SK-N-SH (cell line): ENCODE measurements around the gene ARFGAP1. TPM values are rescaled to one million over a fixed set of nuclear protein-coding genes. Genes with fewer than 3 reads are reported as not detected.

ENCODE experiments used
- CTCF ChIA-PET: fragments of 300-600, 350-600 bp; formaldehyde crosslinking; extraction: SDS; loops from one replicate; lab custom pipeline; 2021; lab: Yijun Ruan, JAX
- POLR2A ChIA-PET: fragments of 350-600 bp; sonication (Branson Sonifier 250); formaldehyde crosslinking; extraction: SDS; loops from one replicate; lab custom pipeline; 2020; ENCODE audit warnings: antibody characterized with exemption, inconsistent platforms; lab: Yijun Ruan, JAX
- DNase-seq: peaks from one replicate; pipeline ENCODE4 v3.0.0; 2012
- H2AFZ ChIP-seq: fragments of 200-600 bp; sonication (generic); 2 replicates; pipeline ENCODE4 v1.8.1; 2016; ENCODE audit warnings: antibody characterized with exemption, mild to moderate bottlenecking, low read depth
- H3F3A ChIP-seq: fragments of 200-600 bp; sonication (generic); replicated peaks from 2 replicates; pipeline ENCODE3; 2016; ENCODE audit warnings: antibody characterized with exemption, mild to moderate bottlenecking; ENCODE audit not compliant: insufficient read depth
- H3K27ac ChIP-seq, 2 experiments: fragments of 200-500 bp in 1 of 2; fragments of 200-600 bp in 1 of 2; sonication (Bioruptor generic) in 1 of 2; sonication (generic), shearing (Covaris generic) in 1 of 2; 2 replicates each; pipeline versions ENCODE4 v1.5.1 to v1.6.1; 2014 to 2016; ENCODE audit warnings: low read depth in 2 of 2, inconsistent platforms in 1 of 2, low read length in 1 of 2, mild to moderate bottlenecking in 1 of 2, mixed read lengths in 1 of 2
- H3K27me3 ChIP-seq: fragments of 200-600 bp; sonication (generic), shearing (Covaris generic); 2 replicates; pipeline ENCODE4 v1.6.1; 2016; ENCODE audit warnings: mixed run types; ENCODE audit not compliant: insufficient read depth
- H3K36me3 ChIP-seq, 2 experiments: fragments of 200-500 bp in 1 of 2; fragments of 200-600 bp in 1 of 2; sonication (Bioruptor generic) in 1 of 2; sonication (generic) in 1 of 2; replicated peaks in 1 of 2; 2 replicates each; pipeline versions ENCODE3 to v1.5.1; 2014 to 2016; ENCODE audit warnings: low read length in 1 of 2, mild to moderate bottlenecking in 1 of 2; ENCODE audit not compliant: insufficient read depth in 2 of 2, control insufficient read depth in 1 of 2
- H3K4me1 ChIP-seq, 2 experiments: fragments of 200-500 bp in 1 of 2; fragments of 200-600 bp in 1 of 2; sonication (Bioruptor generic) in 1 of 2; sonication (generic), shearing (Covaris generic) in 1 of 2; 2 replicates each; pipeline versions ENCODE4 v1.5.1 to v1.6.1; 2014 to 2016; ENCODE audit warnings: low read depth in 1 of 2, low read length in 1 of 2, mixed run types in 1 of 2; ENCODE audit not compliant: insufficient read depth in 2 of 2, control insufficient read depth in 1 of 2
- H3K4me2 ChIP-seq: fragments of 200-600 bp; sonication (generic), shearing (Covaris generic); 2 replicates; pipeline ENCODE4 v1.6.1; 2017; ENCODE audit warnings: mixed run types
- H3K4me3 ChIP-seq, 2 experiments: fragments of 200-500 bp in 1 of 2; fragments of 200-600 bp in 1 of 2; sonication (Bioruptor generic) in 1 of 2; sonication (generic), shearing (Covaris generic) in 1 of 2; 2 replicates each; pipeline versions ENCODE4 v1.5.1 to v1.8.1; 2014 to 2016; ENCODE audit warnings: low read depth in 2 of 2, inconsistent platforms in 1 of 2, low read length in 1 of 2, mild to moderate bottlenecking in 1 of 2, mixed read lengths in 1 of 2, moderate library complexity in 1 of 2
- H3K79me2 ChIP-seq: fragments of 200-600 bp; sonication (generic); 2 replicates; pipeline ENCODE4 v1.8.1; 2017; ENCODE audit warnings: mild to moderate bottlenecking; ENCODE audit not compliant: insufficient read depth
- H3K9ac ChIP-seq: fragments of 200-600 bp; sonication (generic); 2 replicates; pipeline ENCODE4 v1.6.1; 2017; ENCODE audit warnings: mixed run types
- H3K9me2 ChIP-seq: fragments of 200-600 bp; sonication (generic); 2 replicates; pipeline ENCODE4 v1.6.1; 2017; ENCODE audit warnings: mixed run types
- H3K9me3 ChIP-seq: fragments of 200-600 bp; sonication (generic); 2 replicates; pipeline ENCODE4 v1.6.1; 2017; ENCODE audit warnings: mixed run types, mild to moderate bottlenecking, moderate library complexity
- H4K20me1 ChIP-seq: fragments of 200-600 bp; sonication (generic); 2 replicates; pipeline ENCODE4 v1.6.1; 2017; ENCODE audit warnings: mild to moderate bottlenecking, mixed run types; ENCODE audit not compliant: insufficient read depth
- CHD2 ChIP-seq: fragments of 150-350 bp; IDR thresholded peaks from 2 replicates; pipeline ENCODE4 v1.6.1; 2018; ENCODE audit warnings: low read length; ENCODE audit not compliant: partially characterized antibody
- ELF1 ChIP-seq: IDR thresholded peaks from 2 replicates; pipeline ENCODE4 v1.4.0; 2012
- GABPA ChIP-seq: IDR thresholded peaks from 2 replicates; pipeline ENCODE4 v1.4.0; 2012; ENCODE audit warnings: low read depth, mild to moderate bottlenecking
- MXI1 ChIP-seq: IDR thresholded peaks from 2 replicates; pipeline ENCODE4 v1.6.1; 2012; ENCODE audit warnings: mild to moderate bottlenecking, low read depth, low read length, improper control_type of control experiment
- NFIC ChIP-seq: IDR thresholded peaks from 2 replicates; pipeline ENCODE4 v1.4.0; 2012; ENCODE audit warnings: borderline replicate concordance
- NRF1 ChIP-seq: IDR thresholded peaks from 2 replicates; pipeline ENCODE4 v1.6.1; 2012; ENCODE audit warnings: low read depth, mild to moderate bottlenecking, low read length
- POLR2AphosphoS5 ChIP-seq: IDR thresholded peaks from 2 replicates; pipeline ENCODE4 v1.6.1; 2012; ENCODE audit warnings: low read depth, low read length
- RAD21 ChIP-seq: IDR thresholded peaks from 2 replicates; pipeline ENCODE4 v1.6.1; 2012; ENCODE audit warnings: mild to moderate bottlenecking, low read length
- RFX5 ChIP-seq: IDR thresholded peaks from 2 replicates; pipeline ENCODE4 v1.6.1; 2012; ENCODE audit warnings: mild to moderate bottlenecking, improper control_type of control experiment, low read length
- RXRA ChIP-seq: IDR thresholded peaks from 2 replicates; pipeline ENCODE4 v1.4.0; 2012; ENCODE audit warnings: low read depth, mild to moderate bottlenecking, borderline replicate concordance
- TAF1 ChIP-seq: IDR thresholded peaks from 2 replicates; pipeline ENCODE4 v1.6.1; 2012; ENCODE audit warnings: low read depth, mild to moderate bottlenecking, low read length, moderate library complexity, borderline replicate concordance
- TCF12 ChIP-seq: IDR thresholded peaks from 2 replicates; pipeline ENCODE4 v1.4.0; 2012
- TEAD4 ChIP-seq: IDR thresholded peaks from 2 replicates; pipeline ENCODE4 v1.4.0; 2012; ENCODE audit warnings: mild to moderate bottlenecking, borderline replicate concordance; ENCODE audit not compliant: insufficient read depth
- WGBS: methylation state at CpG from one replicate; pipeline ENCODE4 v1.1.6; 2017; ENCODE audit warnings: low lambda C conversion rate; 5-methylcytosine and 5-hydroxymethylcytosine counted together
- polyA plus RNA-seq, 3 experiments: library from polyadenylated mRNA; depleted of rRNA; stranded (reverse); fragments of >200 nt; gene quantifications; 2 replicates each; pipeline ENCODE4 v1.2.3, GENCODE V29; 2012
- TF ChIP-seq, protein P1 (sequence below): IDR thresholded peaks from 2 replicates; pipeline ENCODE4 v1.4.0; 2012; ENCODE audit warnings: low read depth
- TF ChIP-seq, protein P2 (sequence below): IDR thresholded peaks from 2 replicates; pipeline ENCODE4 v1.6.1; 2012; ENCODE audit warnings: mild to moderate bottlenecking, low read depth, low read length, moderate library complexity
- TF ChIP-seq, protein P3 (sequence below): fragments of 200-600 bp; sonication (generic); IDR thresholded peaks from 2 replicates; pipeline ENCODE4 v1.6.1; 2017; ENCODE audit warnings: antibody characterized with exemption, mild to moderate bottlenecking, moderate library complexity
- TF ChIP-seq, protein P4 (sequence below): IDR thresholded peaks from 2 replicates; pipeline ENCODE4 v1.4.0; 2012; ENCODE audit warnings: low read depth, borderline replicate concordance
- TF ChIP-seq, protein P5 (sequence below): fragments of 150-350 bp; IDR thresholded peaks from 2 replicates; pipeline ENCODE4 v1.6.1; 2017; ENCODE audit warnings: antibody characterized with exemption, low read length, low read depth, borderline replicate concordance

The ARFGAP1 gene
- polyA plus RNA-seq, 1 of the 3 experiments (the other 2 are of a cell fraction) = 72.7 TPM

DNA sequence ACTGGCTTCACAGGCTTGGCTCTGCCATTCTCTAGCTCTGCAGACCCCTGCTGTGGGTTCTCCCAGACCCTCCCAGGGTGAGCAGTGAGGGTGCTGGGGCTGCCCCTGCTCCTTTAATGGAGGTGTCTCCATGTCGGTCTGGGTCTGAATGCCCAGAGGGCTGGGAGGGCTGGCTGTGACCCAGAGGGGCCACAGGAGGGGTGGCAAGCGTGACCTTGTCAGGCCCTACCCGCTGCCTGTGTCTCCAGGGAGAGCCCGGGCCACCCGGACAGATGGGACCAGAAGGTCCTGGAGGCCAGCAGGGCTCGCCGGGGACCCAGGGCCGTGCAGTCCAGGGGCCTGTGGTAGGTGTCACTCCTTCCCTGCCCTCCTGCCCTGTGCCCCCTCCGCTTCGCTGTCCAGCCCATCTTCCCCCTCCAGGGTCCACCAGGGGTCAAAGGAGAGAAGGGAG, 52.4 kb downstream of the ARFGAP1 start:
- no peaks in the 10 kb centered on the region for H3F3A ChIP-seq
- TF ChIP-seq NFIC (no peak), ELF1 (no peak), CHD2 (no peak), RXRA (no peak)
- TF ChIP-seq, protein P1, sequence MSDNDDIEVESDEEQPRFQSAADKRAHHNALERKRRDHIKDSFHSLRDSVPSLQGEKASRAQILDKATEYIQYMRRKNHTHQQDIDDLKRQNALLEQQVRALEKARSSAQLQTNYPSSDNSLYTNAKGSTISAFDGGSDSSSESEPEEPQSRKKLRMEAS = no peak
- H3K9me3 ChIP-seq = no peaks in the 10 kb centered on the region
- POLR2A ChIA-PET = no interaction called here
- H3K9me2 ChIP-seq = no peaks in the 10 kb centered on the region
- 40% methylated on average over 1 of the region's 10 CpGs for WGBS
- no peak overlapping the region for H2AFZ ChIP-seq
- H3K4me3 ChIP-seq = no peak overlapping the region
- H4K20me1 ChIP-seq = no peaks in the 10 kb centered on the region
- no peak overlapping the region for H3K9ac ChIP-seq
- no peak overlapping the region for H3K27ac ChIP-seq
- H3K79me2 ChIP-seq = no peaks in the 10 kb centered on the region
- DNase-seq = no peak
- CTCF ChIA-PET = interaction anchor here (1.5 to 4.0 kb wide), 2 partner anchors 16 to 57 kb away, joined by 8 to 19 read pairs; no protein-coding TSS in a partner anchor
- H3K36me3 ChIP-seq = no peaks in the 10 kb centered on the region
- no peak overlapping the region for H3K4me2 ChIP-seq
- no peaks in the 10 kb centered on the region; a peak in 1 of 4 replicates for H3K4me1 ChIP-seq
- no peaks in the 10 kb centered on the region; the same call in 1 of the 2 replicates for H3K27me3 ChIP-seq

DNA sequence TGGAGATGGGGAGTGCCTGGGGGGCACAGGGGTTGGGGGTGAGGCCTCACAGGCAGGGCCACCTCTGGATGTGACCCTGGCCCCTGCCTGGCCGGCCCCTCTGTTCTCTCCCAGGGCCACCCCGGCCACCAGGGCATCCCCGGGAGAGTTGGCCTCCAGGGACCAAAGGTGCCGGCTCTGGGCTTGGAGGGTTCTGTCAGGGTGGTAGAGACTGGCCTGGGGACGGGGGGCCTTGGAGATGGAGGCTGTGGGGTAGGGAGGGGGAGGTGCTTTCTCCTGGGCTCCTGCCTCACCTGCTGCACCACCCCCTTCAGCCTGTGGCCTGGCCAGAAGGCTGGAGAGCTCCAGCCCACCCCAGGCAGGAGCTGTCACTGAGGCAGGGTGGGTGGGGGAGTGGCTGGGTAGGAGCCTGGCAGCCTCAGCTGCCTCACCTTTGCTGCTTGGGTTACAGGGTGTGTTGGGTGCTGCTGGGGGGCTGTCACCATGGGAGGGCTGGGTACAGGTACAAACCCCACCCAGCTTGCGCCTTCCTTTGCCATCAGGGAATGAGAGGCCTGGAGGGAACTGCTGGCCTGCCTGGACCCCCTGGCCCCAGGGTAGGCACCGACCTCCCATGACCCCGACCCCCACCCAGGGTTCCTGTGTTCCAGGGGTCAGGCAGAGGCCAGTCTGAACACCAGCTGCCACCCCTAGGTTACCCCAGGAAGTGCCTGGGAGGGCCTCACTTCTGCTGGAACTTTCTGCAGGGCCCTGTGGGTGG, 53.1 kb downstream of the ARFGAP1 start:
- DNase-seq = no peak
- Histone ChIP-seq H3K27ac (no peak overlapping the region), H3F3A (no peaks in the 10 kb centered on the region), H3K4me2 (no peak overlapping the region), H4K20me1 (no peaks in the 10 kb centered on the region), H3K79me2 (no peaks in the 10 kb centered on the region), H3K27me3 (no peaks in the 10 kb centered on the region; the same call in 1 of the 2 replicates), H3K9me3 (no peaks in the 10 kb centered on the region), H3K9me2 (no peaks in the 10 kb centered on the region), H3K4me3 (no peak overlapping the region), H2AFZ (no peak overlapping the region), H3K4me1 (peaks cover 0 to 2% of the 10 kb centered on the region in 2 experiments; a peak in 1 of 4 replicates), H3K36me3 (no peaks in the 10 kb centered on the region), H3K9ac (no peak overlapping the region)
- whole genome bisulfite sequencing = no CpG with 5 or more reads among the region's 8 CpGs
- ChIA-PET CTCF (interaction anchor here (1.5 to 4.0 kb wide), 3 partner anchors 16 to 56 kb away, joined by 8 to 19 read pairs (median 15); no protein-coding TSS in a partner anchor), POLR2A (no interaction called here)
- no peak for TF ChIP-seq MXI1
- TF ChIP-seq NRF1 = no peak
- TF ChIP-seq, protein P2, sequence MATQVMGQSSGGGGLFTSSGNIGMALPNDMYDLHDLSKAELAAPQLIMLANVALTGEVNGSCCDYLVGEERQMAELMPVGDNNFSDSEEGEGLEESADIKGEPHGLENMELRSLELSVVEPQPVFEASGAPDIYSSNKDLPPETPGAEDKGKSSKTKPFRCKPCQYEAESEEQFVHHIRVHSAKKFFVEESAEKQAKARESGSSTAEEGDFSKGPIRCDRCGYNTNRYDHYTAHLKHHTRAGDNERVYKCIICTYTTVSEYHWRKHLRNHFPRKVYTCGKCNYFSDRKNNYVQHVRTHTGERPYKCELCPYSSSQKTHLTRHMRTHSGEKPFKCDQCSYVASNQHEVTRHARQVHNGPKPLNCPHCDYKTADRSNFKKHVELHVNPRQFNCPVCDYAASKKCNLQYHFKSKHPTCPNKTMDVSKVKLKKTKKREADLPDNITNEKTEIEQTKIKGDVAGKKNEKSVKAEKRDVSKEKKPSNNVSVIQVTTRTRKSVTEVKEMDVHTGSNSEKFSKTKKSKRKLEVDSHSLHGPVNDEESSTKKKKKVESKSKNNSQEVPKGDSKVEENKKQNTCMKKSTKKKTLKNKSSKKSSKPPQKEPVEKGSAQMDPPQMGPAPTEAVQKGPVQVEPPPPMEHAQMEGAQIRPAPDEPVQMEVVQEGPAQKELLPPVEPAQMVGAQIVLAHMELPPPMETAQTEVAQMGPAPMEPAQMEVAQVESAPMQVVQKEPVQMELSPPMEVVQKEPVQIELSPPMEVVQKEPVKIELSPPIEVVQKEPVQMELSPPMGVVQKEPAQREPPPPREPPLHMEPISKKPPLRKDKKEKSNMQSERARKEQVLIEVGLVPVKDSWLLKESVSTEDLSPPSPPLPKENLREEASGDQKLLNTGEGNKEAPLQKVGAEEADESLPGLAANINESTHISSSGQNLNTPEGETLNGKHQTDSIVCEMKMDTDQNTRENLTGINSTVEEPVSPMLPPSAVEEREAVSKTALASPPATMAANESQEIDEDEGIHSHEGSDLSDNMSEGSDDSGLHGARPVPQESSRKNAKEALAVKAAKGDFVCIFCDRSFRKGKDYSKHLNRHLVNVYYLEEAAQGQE = no peak
- TF ChIP-seq RFX5 = no peak
- no peak for TF ChIP-seq ELF1
- TF ChIP-seq, protein P3, sequence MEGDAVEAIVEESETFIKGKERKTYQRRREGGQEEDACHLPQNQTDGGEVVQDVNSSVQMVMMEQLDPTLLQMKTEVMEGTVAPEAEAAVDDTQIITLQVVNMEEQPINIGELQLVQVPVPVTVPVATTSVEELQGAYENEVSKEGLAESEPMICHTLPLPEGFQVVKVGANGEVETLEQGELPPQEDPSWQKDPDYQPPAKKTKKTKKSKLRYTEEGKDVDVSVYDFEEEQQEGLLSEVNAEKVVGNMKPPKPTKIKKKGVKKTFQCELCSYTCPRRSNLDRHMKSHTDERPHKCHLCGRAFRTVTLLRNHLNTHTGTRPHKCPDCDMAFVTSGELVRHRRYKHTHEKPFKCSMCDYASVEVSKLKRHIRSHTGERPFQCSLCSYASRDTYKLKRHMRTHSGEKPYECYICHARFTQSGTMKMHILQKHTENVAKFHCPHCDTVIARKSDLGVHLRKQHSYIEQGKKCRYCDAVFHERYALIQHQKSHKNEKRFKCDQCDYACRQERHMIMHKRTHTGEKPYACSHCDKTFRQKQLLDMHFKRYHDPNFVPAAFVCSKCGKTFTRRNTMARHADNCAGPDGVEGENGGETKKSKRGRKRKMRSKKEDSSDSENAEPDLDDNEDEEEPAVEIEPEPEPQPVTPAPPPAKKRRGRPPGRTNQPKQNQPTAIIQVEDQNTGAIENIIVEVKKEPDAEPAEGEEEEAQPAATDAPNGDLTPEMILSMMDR = no peak
- TF ChIP-seq, protein P4, sequence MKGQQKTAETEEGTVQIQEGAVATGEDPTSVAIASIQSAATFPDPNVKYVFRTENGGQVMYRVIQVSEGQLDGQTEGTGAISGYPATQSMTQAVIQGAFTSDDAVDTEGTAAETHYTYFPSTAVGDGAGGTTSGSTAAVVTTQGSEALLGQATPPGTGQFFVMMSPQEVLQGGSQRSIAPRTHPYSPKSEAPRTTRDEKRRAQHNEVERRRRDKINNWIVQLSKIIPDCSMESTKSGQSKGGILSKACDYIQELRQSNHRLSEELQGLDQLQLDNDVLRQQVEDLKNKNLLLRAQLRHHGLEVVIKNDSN = no peak
- no peak for TF ChIP-seq GABPA
- TF ChIP-seq TCF12 = no peak
- TF ChIP-seq RXRA = no peak
- TF ChIP-seq POLR2AphosphoS5 = no peak
- no peak for TF ChIP-seq TEAD4
- TF ChIP-seq, protein P5, sequence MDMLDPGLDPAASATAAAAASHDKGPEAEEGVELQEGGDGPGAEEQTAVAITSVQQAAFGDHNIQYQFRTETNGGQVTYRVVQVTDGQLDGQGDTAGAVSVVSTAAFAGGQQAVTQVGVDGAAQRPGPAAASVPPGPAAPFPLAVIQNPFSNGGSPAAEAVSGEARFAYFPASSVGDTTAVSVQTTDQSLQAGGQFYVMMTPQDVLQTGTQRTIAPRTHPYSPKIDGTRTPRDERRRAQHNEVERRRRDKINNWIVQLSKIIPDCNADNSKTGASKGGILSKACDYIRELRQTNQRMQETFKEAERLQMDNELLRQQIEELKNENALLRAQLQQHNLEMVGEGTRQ = no peak
- TF ChIP-seq TAF1 = no peak
- TF ChIP-seq RAD21 = no peak
